HG03135 (cell line): ENCODE measurements around the gene CTPS1.

ENCODE experiments used
- ATAC-seq: cut with Tn5 transposase; IDR thresholded peaks from one replicate; pipeline ENCODE4 v1.9.1; 2021; ENCODE audit warnings: mild to moderate bottlenecking, moderate library complexity; ENCODE audit not compliant: unreplicated experiment

The CTPS1 gene

GRCh38 chr1:40988280-40988679 lies 8.8 kb downstream of the CTPS1 start:
- no peak for ATAC-seq

- no peak for ATAC-seq
Observed at GRCh38 chr1:40989066-40989465, 9.6 kb downstream of the CTPS1 start.

DNA sequence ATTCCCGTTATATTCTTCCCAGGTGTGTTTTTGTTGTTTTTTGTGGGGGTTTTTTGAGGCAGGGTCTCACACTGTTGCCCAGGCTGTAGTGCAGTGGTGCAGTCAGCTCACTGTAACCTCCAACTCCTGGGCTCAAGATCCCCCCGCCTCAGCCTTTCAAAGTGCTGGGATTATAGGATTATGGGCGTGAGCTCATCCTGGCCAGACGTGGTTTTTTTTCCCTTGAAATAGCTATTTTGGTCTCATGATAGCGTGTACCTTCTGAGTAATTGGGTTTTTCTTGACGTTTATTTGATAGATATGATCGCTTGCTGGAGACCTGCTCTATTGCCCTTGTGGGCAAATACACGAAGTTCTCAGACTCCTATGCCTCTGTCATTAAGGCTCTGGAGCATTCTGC lies 17.6 kb downstream of the CTPS1 start:
- no peak for ATAC-seq

GRCh38 chr1:40998668-40999067 lies 19.2 kb downstream of the CTPS1 start:
- no peak for ATAC-seq

DNA sequence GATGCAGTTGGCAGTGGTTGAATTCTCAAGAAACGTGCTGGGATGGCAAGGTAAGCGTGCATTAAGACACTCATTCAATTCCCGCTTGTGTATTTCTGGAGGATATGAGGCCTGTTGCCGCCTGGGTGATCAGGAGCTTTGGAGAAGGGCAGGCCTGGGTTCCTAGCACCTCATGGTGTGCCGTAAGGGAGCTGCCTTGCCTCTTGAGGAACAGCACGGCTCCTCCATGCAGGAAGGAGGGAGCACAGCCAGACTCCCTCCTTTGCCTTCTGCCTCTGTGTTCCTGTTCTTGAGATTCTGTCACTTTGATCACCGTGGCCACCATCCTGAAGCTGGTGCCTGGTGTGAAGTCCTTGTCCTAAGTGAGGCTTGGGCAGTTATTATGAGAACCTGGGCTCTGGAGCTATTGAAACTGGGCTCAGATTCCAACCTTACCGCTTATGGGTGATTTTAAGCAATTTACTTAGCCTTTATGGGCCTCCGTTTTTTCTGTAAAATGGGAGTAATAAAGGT lies 23.7 kb downstream of the CTPS1 start:
- ATAC-seq = no peak

- ATAC-seq = peak; percentile 98
Observed at GRCh38 chr1:41003640-41004220, 24.2 kb downstream of the CTPS1 start.

DNA sequence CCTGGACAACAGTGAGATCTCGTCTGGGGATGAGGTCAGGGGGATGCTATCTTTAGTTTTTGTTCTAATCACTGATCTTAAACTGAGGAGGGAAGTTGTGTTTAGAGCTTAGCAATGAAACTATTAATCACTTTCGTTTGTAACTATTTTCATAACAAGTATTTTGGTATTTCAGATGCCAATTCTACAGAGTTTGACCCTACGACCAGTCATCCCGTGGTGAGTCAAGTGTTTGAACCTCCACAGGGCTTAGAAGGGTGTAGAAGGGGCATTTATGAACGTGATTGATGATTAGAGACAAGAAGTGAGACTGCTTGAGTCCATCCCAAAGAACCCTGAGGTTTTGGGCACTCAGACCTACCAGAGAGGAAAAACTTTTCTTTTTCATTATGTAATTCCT lies 26.4 kb downstream of the CTPS1 start:
- no peak for ATAC-seq

- ATAC-seq = no peak
Observed at GRCh38 chr1:41006942-41007865, 27.7 kb downstream of the CTPS1 start.

DNA sequence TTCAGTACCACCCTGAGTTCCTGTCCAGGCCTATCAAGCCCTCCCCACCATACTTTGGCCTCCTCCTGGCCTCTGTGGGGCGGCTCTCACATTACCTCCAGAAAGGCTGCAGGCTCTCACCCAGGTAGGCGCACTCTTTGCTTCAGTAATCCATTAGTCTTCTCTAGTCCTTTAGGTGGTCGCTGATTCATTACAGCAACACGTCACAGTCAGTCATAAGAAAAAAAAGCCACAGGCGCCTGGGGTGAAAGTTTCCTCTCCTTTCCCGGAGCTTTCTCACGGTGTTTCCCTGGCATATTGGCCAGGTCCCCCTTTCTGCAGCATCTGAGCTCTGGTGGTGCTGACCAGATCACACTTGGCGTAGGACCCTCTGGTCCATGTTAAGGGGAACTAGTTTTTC lies 30.0 kb downstream of the CTPS1 start:
- ATAC-seq = no peak

DNA sequence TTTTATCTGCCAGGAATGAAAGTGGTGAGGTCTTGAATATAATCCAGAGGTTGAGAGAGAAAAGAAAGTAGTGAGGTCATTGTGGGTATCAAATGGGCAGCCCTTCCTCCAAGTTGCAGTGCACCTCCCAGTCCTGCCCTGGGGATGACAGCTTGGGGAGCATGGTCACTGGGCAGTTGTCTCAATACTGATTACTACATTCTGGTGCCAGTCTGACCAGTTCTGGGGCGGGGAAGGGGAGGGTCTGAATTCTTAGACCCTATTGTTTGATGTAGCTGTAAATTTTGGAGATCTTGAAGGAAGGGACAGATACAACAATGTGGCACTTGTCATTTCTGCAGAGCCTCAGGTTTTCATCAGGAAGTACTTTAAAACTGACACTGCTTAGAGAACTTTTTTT lies 30.8 kb downstream of the CTPS1 start:
- ATAC-seq = no peak

DNA sequence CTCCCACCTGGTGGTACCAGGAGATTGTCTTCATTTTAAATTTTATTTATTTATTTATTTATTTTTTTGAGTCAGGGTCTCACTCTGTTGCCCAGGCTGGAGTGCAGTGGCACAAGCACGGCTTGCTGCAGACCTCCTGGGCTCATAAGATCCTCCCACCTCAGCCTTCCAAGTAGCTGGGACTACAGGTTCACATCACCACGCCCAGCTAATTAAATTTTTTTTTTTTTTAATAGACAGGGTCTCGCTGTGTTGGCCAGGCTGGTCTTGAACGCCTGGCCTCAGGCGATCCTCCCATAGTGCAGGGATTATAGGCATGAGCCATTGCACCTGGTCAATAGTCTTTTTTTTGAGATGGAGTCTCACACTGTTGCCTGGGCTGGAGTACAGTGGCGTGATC lies 33.5 kb downstream of the CTPS1 start:
- no peak for ATAC-seq

DNA sequence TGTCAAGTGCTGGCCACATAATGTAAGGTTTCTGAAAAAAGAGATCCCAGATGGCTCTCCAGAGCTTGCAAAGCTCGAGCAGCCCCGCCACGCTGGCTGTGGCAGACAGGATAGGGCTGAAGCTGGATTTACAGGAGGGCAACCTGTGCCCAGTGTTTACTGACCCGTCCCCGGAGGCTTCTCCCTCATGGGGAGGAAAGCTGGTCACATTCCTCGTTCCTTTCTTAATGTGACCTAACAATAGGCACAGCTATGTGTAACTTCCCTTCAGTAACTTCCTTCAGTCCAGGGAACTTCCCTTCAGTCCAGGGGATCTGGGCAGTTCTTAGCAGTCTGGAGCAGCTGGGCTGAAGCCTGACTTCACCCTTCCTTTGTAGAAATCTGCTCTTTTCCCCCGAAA lies 34.3 kb downstream of the CTPS1 start:
- ATAC-seq = no peak

DNA sequence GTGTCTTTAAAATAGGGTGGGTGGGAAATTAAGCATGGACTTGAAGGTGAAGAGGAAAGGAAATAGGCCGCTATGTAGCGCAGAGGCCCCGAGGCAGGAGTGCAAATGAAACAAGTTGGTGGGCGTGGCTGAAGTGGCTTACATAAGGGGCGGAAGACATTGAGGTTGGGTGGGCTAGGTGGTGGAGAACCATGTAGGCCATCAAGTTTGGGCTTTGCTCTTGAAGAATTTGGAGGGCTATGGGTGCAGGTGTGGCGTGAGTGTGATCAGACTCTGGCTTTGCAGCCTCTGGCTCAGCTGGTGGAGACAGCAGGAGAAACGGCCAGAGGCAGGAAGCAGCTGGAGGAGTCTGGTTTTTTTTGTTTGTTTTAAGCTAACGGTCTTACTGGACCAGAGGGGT lies 35.4 kb downstream of the CTPS1 start:
- no peak for ATAC-seq

DNA sequence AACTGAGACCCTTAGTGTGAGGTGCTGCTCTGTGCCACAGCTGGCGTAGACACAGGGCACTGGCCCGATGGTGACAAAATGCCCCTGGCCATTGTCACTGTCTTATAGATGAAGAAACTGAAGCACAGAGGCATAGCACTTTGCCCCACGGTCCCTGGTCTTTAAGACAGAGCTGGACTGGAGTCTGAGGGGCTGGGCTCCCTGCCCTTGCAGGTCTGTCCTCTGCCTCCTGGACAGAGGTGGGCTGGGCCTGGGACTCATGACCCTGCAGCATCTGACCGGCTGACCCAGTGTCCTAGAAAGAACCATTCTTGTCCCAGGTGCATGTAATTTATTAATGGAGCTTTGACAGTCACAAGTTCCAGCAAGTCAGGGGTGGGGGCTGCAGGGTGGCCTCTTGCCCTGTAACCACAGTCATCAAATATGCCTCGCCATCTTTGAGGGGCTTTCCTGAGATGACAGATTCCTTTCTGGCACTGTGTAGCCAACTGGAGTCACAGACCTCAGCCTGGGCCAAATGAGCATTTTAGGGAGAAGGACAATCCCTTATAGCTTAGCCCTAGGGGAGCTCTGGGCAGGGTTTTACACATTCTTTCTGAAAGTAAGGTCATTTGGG lies 35.9 kb downstream of the CTPS1 start:
- ATAC-seq = no peak

GRCh38 chr1:41015897-41016470 lies 36.5 kb downstream of the CTPS1 start:
- ATAC-seq = no peak

- ATAC-seq = no peak
Observed at GRCh38 chr1:41017141-41018017, 37.9 kb downstream of the CTPS1 start.

GRCh38 chr1:41018018-41018410 lies 38.5 kb downstream of the CTPS1 start:
- no peak for ATAC-seq

- ATAC-seq = no peak
Observed at GRCh38 chr1:41019353-41019745, 39.9 kb downstream of the CTPS1 start.

GRCh38 chr1:41020109-41020576 lies 40.6 kb downstream of the CTPS1 start:
- ATAC-seq = no peak

- no peak for ATAC-seq
Observed at GRCh38 chr1:41020654-41021053, 41.2 kb downstream of the CTPS1 start.
